Neural cell (in vitro differentiated cells): ENCODE data around the gene MYL12A. TPM values are rescaled to one million over a fixed set of nuclear protein-coding genes. Genes with fewer than 3 reads are reported as not detected.

Experiments used
- H2AFZ ChIP-seq: fragments of 200-600, 300-800 bp; sonication (generic), shearing (Covaris generic); 2 replicates; pipeline ENCODE4 v1.6.0; 2014; ENCODE audit warnings: low read depth, mild to moderate bottlenecking, antibody characterized with exemption, low read length, moderate library complexity
- H3F3A ChIP-seq: fragments of 200-600 bp; shearing (Covaris generic); 2 replicates; pipeline ENCODE4 v1.6.1; 2016; ENCODE audit warnings: mild to moderate bottlenecking, moderate library complexity, mixed read lengths, antibody characterized with exemption, low read length; ENCODE audit not compliant: insufficient read depth, poor library complexity, severe bottlenecking
- H3K27ac ChIP-seq: fragments of 200-600, 300-800 bp; sonication (generic), shearing (Covaris generic); 2 replicates; pipeline ENCODE4 v1.5.1; 2014; ENCODE audit warnings: mild to moderate bottlenecking, low read length, moderate library complexity
- H3K27me3 ChIP-seq: fragments of 300-800, 200-600 bp; sonication (generic), shearing (Covaris generic); 2 replicates; pipeline ENCODE4 v1.6.0; 2014; ENCODE audit warnings: mild to moderate bottlenecking, low read depth, low read length, moderate library complexity; ENCODE audit not compliant: insufficient read depth
- H3K36me3 ChIP-seq: fragments of 300-800, 200-600 bp; sonication (generic), shearing (Covaris generic); 2 replicates; pipeline ENCODE4 v1.5.1; 2014; ENCODE audit warnings: mild to moderate bottlenecking, antibody characterized with exemption, low read length, moderate library complexity; ENCODE audit not compliant: insufficient read depth
- H3K4me2 ChIP-seq: fragments of 300-800, 200-600 bp; sonication (generic), shearing (Covaris generic); 2 replicates; pipeline ENCODE4 v1.6.0; 2014; ENCODE audit warnings: mild to moderate bottlenecking, low read length
- H3K4me3 ChIP-seq: fragments of 300-800, 200-600 bp; sonication (generic), shearing (Covaris generic); 2 replicates; pipeline ENCODE4 v1.5.1; 2014; ENCODE audit warnings: mild to moderate bottlenecking, low read length, moderate library complexity
- H3K79me2 ChIP-seq: fragments of 200-600 bp; shearing (Covaris generic); replicated peaks from 2 replicates; pipeline ENCODE4 v1.6.0; 2014; ENCODE audit warnings: mild to moderate bottlenecking, low read length, moderate library complexity; ENCODE audit not compliant: insufficient read depth
- H3K9ac ChIP-seq: fragments of 300-800, 200-600 bp; sonication (generic), shearing (Covaris generic); 2 replicates; pipeline ENCODE4 v1.6.1; 2016; ENCODE audit warnings: mild to moderate bottlenecking, low read length, mixed read lengths
- H3K9me2 ChIP-seq: fragments of 200-600 bp; shearing (Covaris generic); 2 replicates; pipeline ENCODE4 v1.6.1; 2016; ENCODE audit warnings: mild to moderate bottlenecking, low read length, mixed read lengths; ENCODE audit not compliant: insufficient read depth
- H3K9me3 ChIP-seq: fragments of 200-600, 300-800 bp; sonication (generic), shearing (Covaris generic); 2 replicates; pipeline ENCODE4 v1.6.1; 2016; ENCODE audit warnings: mild to moderate bottlenecking, mixed run types, low read length, moderate library complexity, mixed read lengths
- H4K20me1 ChIP-seq: fragments of 200-600 bp; shearing (Covaris generic); 2 replicates; pipeline ENCODE4 v1.6.1; 2016; ENCODE audit warnings: mild to moderate bottlenecking, mixed run types; ENCODE audit not compliant: insufficient read depth
- CTCF ChIP-seq: fragments of 450-650 bp; IDR thresholded peaks from 2 replicates; pipeline ENCODE4 v1.5.1; 2014; ENCODE audit warnings: antibody characterized with exemption, mild to moderate bottlenecking, moderate library complexity; ENCODE audit not compliant: poor library complexity, severe bottlenecking
- EP300 ChIP-seq: fragments of 450-650 bp; conservative IDR thresholded peaks from 2 replicates; pipeline ENCODE4 v1.6.1; 2014; ENCODE audit warnings: antibody characterized with exemption, mild to moderate bottlenecking, moderate library complexity; ENCODE audit not compliant: poor library complexity, severe bottlenecking
- EZH2 ChIP-seq: fragments of 200-600, 300-800 bp; shearing (Covaris generic), sonication (generic); IDR thresholded peaks from 2 replicates; pipeline ENCODE4 v1.6.1; 2014; ENCODE audit warnings: antibody characterized with exemption, low read length, borderline replicate concordance, mild to moderate bottlenecking; ENCODE audit not compliant: insufficient read depth, poor library complexity, severe bottlenecking
- MXI1 ChIP-seq: fragments of 450-650 bp; conservative IDR thresholded peaks from 2 replicates; pipeline ENCODE4 v1.6.1; 2014; ENCODE audit warnings: antibody characterized with exemption, mild to moderate bottlenecking; ENCODE audit not compliant: poor library complexity, severe bottlenecking
- POLR2AphosphoS5 ChIP-seq: IDR thresholded peaks from 2 replicates; pipeline ENCODE4 v1.6.1; 2012
- RAD21 ChIP-seq: fragments of 450-650 bp; conservative IDR thresholded peaks from 2 replicates; pipeline ENCODE4 v1.6.1; 2014; ENCODE audit warnings: antibody characterized with exemption, mild to moderate bottlenecking, moderate library complexity
- REST ChIP-seq: IDR thresholded peaks from 2 replicates; pipeline ENCODE4 v1.6.1; 2012; ENCODE audit warnings: borderline replicate concordance
- SMC3 ChIP-seq: fragments of 450-650 bp; conservative IDR thresholded peaks from 2 replicates; pipeline ENCODE4 v1.6.1; 2014; ENCODE audit warnings: antibody characterized with exemption, mild to moderate bottlenecking, moderate library complexity; ENCODE audit not compliant: poor library complexity
- TAF1 ChIP-seq: IDR thresholded peaks from 2 replicates; pipeline ENCODE4 v1.6.1; 2012; ENCODE audit warnings: low read depth
- polyA plus RNA-seq: library from polyadenylated mRNA; depleted of rRNA; stranded (reverse); fragments of >200 nt; gene quantifications from 2 replicates; pipeline ENCODE4 v1.2.3, GENCODE V29; 2014

The MYL12A gene
- polyA plus RNA-seq, 1 donor from 2014 or later, result 62.7 TPM

GRCh38 chr18:3251963-3252277, 4.3 kb downstream of the MYL12A start:
- Histone ChIP-seq H3K27me3 (no peaks in the 10 kb centered on the region), H3K27ac (no peak overlapping the region), H3K9me3 (no peaks in the 10 kb centered on the region), H3K9me2 (no peaks in the 10 kb centered on the region), H4K20me1 (no peaks in the 10 kb centered on the region), H3K4me3 (no peak overlapping the region), H3K4me2 (no peak overlapping the region), H3F3A (no peaks in the 10 kb centered on the region), H3K36me3 (no peaks in the 10 kb centered on the region), H2AFZ (no peak overlapping the region), H3K79me2 (peaks cover 27% of the 10 kb centered on the region), H3K9ac (no peak overlapping the region)
- TF ChIP-seq EP300 (no peak), SMC3 (no peak), POLR2AphosphoS5 (no peak), CTCF (no peak), EZH2 (no peak), MXI1 (no peak), REST (no peak), TAF1 (no peak), RAD21 (no peak)

GRCh38 chr18:3252843-3253242, 5.2 kb downstream of the MYL12A start:
- no peaks in the 10 kb centered on the region for H3K27me3 ChIP-seq
- no peak overlapping the region for H2AFZ ChIP-seq
- H3K4me2 ChIP-seq, result no peak overlapping the region
- H3K4me3 ChIP-seq, result no peak overlapping the region
- no peaks in the 10 kb centered on the region for H3K36me3 ChIP-seq
- H3K27ac ChIP-seq, result no peak overlapping the region
- H3K79me2 ChIP-seq, result peaks cover 27% of the 10 kb centered on the region
- no peaks in the 10 kb centered on the region for H4K20me1 ChIP-seq
- no peak for TF ChIP-seq REST
- no peak for TF ChIP-seq SMC3
- no peak overlapping the region for H3K9ac ChIP-seq
- H3K9me2 ChIP-seq, result no peaks in the 10 kb centered on the region
- no peaks in the 10 kb centered on the region for H3K9me3 ChIP-seq
- no peaks in the 10 kb centered on the region for H3F3A ChIP-seq
